GM20000 (cell line): Measurements from ENCODE around the gene DYNLT3.

Experiments
- DNase-seq: peaks from one replicate; pipeline ENCODE4 v3.0.0; 2012; ENCODE audit warnings: low spot score
- TF ChIP-seq, protein P1 (sequence below): IDR thresholded peaks from 2 replicates; pipeline ENCODE4 v1.5.1; 2012; ENCODE audit warnings: mild to moderate bottlenecking, control low read depth; ENCODE audit errors: extremely low read depth, missing control alignments

The DYNLT3 gene

DNA sequence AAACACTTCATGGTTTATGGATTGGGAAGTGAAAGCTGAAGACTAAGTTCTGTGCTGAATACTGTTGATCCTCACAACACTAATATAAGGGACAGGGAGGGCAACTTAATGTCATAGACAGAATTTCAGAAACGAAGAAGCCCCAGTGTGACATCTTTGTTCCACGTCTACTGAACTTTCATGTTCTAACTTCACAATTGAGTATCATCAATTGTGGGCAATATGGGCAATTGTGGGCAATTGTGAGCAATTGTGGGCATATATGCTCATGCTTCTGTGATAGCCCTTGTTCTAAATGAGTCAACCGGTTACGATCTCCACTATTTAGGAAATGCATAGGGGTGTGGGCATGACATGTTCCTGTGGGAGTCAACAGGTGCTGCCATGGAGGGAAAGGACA, 33.8 kb downstream of the DYNLT3 start:
- DNase-seq = no peak
- TF ChIP-seq, protein P1, sequence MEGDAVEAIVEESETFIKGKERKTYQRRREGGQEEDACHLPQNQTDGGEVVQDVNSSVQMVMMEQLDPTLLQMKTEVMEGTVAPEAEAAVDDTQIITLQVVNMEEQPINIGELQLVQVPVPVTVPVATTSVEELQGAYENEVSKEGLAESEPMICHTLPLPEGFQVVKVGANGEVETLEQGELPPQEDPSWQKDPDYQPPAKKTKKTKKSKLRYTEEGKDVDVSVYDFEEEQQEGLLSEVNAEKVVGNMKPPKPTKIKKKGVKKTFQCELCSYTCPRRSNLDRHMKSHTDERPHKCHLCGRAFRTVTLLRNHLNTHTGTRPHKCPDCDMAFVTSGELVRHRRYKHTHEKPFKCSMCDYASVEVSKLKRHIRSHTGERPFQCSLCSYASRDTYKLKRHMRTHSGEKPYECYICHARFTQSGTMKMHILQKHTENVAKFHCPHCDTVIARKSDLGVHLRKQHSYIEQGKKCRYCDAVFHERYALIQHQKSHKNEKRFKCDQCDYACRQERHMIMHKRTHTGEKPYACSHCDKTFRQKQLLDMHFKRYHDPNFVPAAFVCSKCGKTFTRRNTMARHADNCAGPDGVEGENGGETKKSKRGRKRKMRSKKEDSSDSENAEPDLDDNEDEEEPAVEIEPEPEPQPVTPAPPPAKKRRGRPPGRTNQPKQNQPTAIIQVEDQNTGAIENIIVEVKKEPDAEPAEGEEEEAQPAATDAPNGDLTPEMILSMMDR = no peak

DNA sequence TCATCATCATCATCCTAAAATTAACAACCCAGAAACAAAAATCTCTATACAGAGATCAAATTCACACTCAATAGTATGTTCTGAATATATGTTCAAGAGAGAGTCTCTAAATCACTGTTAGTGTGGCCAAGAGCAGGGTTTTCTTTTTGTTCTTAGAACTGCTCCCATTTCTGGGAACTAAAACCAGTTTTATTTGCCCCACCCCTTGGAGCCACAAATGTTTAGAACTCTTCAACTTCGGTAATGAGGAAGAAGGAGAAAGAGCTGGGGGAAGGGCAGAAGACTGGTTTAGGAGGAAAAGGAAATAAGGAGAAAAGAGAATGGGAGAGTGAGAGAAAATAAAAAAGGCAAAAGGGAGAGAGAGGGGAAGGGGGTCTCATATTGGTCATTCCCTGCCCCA, 35.3 kb downstream of the DYNLT3 start:
- TF ChIP-seq, protein P1 = no peak
- DNase-seq = no peak

DNA sequence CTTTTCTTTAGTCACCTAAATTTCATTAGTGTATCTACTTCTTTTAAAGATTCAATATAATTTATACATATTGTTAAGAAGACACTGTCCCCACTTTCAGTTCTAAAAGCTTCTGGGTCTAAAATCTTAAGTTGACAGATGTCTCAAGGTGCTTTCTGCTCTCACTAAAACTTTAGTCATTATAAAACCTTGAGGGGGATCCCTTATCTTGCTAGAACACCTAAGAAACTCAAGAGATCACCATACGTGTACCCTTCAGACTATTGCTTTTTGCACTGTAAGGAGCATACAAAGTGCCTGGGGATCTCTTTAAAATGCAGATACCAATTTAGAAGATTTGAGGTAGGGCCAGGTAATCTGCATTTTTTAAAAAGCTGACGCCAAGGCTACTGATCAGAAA, 37.4 kb downstream of the DYNLT3 start:
- TF ChIP-seq, protein P1 = no peak
- no peak for DNase-seq

DNA sequence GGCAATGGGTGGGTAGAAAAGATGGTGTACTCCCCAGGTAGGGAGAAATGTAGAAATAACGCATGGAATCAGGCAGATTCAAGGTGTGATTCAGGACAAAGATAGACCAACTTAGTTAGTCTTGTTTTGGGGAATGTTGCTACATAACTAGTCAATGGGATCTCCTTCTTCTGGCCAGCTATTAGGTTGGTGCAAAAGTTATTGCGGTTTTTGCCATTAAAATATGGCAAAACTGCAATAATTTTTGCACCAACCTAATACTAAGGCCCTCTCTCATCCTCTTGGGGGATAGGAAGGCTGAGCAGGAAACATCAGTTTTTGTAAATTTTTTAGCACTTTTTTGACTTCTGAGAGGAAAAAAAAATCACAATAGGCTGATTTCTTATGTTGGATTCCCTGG, 44.3 kb downstream of the DYNLT3 start:
- DNase-seq = no peak
- TF ChIP-seq, protein P1 = no peak

DNA sequence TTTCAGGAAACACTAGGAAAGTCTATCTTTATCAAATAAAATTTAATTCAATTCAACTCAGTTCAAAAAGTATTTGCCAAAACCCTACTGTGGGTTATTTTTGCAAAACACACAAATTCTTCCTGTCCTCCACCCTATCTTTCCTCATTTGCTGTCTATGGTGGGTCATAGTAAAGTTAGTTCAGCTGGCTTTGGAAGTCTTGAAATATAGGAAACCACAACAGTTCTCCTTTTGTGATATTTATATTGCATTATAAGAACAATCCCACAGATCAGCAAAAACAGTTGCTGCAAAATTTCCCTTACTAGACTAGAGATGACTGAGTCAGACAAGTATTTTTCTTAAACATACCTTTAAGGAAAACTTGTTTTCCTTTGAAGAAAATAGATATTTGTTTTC, 45.3 kb downstream of the DYNLT3 start:
- no peak for DNase-seq
- TF ChIP-seq, protein P1 = no peak

DNA sequence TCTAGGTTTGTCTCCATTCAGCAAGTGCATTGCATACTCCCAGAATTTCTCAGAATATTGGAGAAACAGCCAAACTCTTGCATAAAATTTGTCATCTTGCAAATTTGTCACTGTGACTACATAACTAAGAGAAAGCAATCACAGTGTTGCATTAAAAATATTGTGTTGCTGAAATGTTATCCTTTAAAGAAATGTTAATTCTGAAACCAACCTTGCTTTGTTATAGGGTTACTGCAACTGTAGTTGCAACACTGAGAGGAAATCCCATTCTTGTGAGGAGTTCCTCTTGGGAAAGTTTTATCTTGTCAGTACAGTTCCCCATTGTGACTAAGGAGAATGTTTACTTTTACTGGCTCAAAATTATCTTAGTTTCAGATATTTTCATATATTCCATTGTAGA, 46.7 kb downstream of the DYNLT3 start:
- DNase-seq = no peak
- TF ChIP-seq, protein P1 = no peak

DNA sequence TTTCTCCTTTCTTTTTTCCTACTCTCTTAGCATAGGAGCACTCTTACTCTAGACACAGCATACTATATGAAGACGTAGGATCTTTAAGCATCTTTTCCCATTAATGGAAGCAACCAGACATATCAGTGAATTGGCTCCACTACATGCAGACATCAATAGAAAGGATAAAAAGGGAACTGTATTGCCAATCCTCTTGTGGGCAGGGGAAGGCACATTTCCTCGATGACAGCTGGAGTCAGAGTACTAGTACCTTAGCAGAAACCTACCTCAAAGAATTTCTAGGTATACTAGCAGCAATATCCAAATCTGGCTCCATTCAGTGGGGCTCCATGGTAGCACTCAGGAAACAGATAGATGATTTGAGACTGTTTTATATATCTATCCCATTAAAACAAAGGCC, 47.4 kb downstream of the DYNLT3 start:
- DNase-seq = no peak
- TF ChIP-seq, protein P1 = no peak
